ENCODE results near the gene CCDC187. TPM values are rescaled to one million over a fixed set of nuclear protein-coding genes. Genes with fewer than 3 reads are reported as not detected.

The CCDC187 gene
- total RNA-seq, 2 experiments from 2014 or later: 0.07 TPM; not detected in 1

GRCh38 chr9:136278894-136279293 lies 25.0 kb downstream of the CCDC187 start:
- H3K36me3 Mint-ChIP-seq (ENCODE audit: low read depth): no peaks in the 10 kb centered on the region

GRCh38 chr9:136278221-136278620 lies 25.7 kb downstream of the CCDC187 start:
- DNase-seq (no peak), ATAC-seq (no peak)
- no peaks in the 10 kb centered on the region for H3K4me1 Mint-ChIP-seq (ENCODE audit: low read depth)
- ChIA-PET POLR2A (interaction anchor here (0.8 kb wide), 1 partner anchor 143 kb away, joined by 3 read pairs; no protein-coding TSS in a partner anchor), CTCF (interaction anchor here (1.1 to 1.6 kb wide), 2 partner anchors 11 to 108 kb away, joined by 4 to 6 read pairs; no protein-coding TSS in a partner anchor)
- H3K9me3 Mint-ChIP-seq: no peaks in the 10 kb centered on the region
- intact Hi-C loops (cut with micrococcal nuclease): no loop called here
- H3K36me3 Mint-ChIP-seq (ENCODE audit: low read depth): no peaks in the 10 kb centered on the region
- TF ChIP-seq CTCF (IDR thresholded peaks at IDR 0.05): no peak
- H3K27me3 Mint-ChIP-seq: no peaks in the 10 kb centered on the region
- no peak overlapping the region for H3K4me3 Mint-ChIP-seq
- no peak overlapping the region for H3K27ac Mint-ChIP-seq

More at GRCh38 chr9:136278894-136279293, 25.0 kb downstream of the CCDC187 start:
- ChIA-PET CTCF (interaction anchor here (1.1 to 1.6 kb wide), 2 partner anchors 12 to 108 kb away, joined by 4 to 6 read pairs; no protein-coding TSS in a partner anchor), POLR2A (interaction anchor here (0.8 kb wide), 1 partner anchor 143 kb away, joined by 3 read pairs; no protein-coding TSS in a partner anchor)
- H3K4me3 Mint-ChIP-seq: no peak overlapping the region
- no peaks in the 10 kb centered on the region for H3K27me3 Mint-ChIP-seq
- intact Hi-C loops (cut with micrococcal nuclease): no loop called here
- H3K9me3 Mint-ChIP-seq: no peaks in the 10 kb centered on the region
- no peak for DNase-seq
- H3K27ac Mint-ChIP-seq: no peak overlapping the region
- no peak for ATAC-seq
- TF ChIP-seq CTCF (IDR thresholded peaks at IDR 0.05): no peak
- peaks cover 3% of the 10 kb centered on the region for H3K4me1 Mint-ChIP-seq (ENCODE audit: low read depth)

GRCh38 chr9:136277746-136278145 lies 26.1 kb downstream of the CCDC187 start:
- Mint-ChIP-seq H3K9me3 (no peaks in the 10 kb centered on the region), H3K4me1 (ENCODE audit: low read depth) (no peaks in the 10 kb centered on the region), H3K27ac (no peak overlapping the region), H3K4me3 (no peak overlapping the region), H3K27me3 (no peaks in the 10 kb centered on the region), H3K36me3 (ENCODE audit: low read depth) (no peaks in the 10 kb centered on the region)
- CTCF ChIA-PET: interaction anchor here (1.6 kb wide), 1 partner anchor 107 kb away, joined by 6 read pairs; no protein-coding TSS in a partner anchor
- DNase-seq: no peak
- TF ChIP-seq CTCF (IDR thresholded peaks at IDR 0.05): no peak
- no peak for ATAC-seq
- POLR2A ChIA-PET: no interaction called here
- intact Hi-C loops (cut with micrococcal nuclease): no loop called here

GRCh38 chr9:136276716-136277115 lies 27.2 kb downstream of the CCDC187 start:
- Mint-ChIP-seq H3K36me3 (ENCODE audit: low read depth) (no peaks in the 10 kb centered on the region), H3K27ac (no peak overlapping the region), H3K27me3 (no peaks in the 10 kb centered on the region), H3K9me3 (no peaks in the 10 kb centered on the region), H3K4me3 (no peak overlapping the region), H3K4me1 (ENCODE audit: low read depth) (no peaks in the 10 kb centered on the region)
- CTCF ChIA-PET: no interaction called here
- POLR2A ChIA-PET: no interaction called here
- intact Hi-C loops (cut with micrococcal nuclease): no loop called here
- no peak for TF ChIP-seq CTCF (IDR thresholded peaks at IDR 0.05)
- ATAC-seq (no peak), DNase-seq (no peak)

GRCh38 chr9:136275655-136276429 lies 28.1 kb downstream of the CCDC187 start:
- POLR2A ChIA-PET: interaction anchor here (0.6 kb wide), 1 partner anchor 9 kb away, joined by 3 read pairs; no protein-coding TSS in a partner anchor
- H3K27ac Mint-ChIP-seq: no peak overlapping the region
- H3K4me3 Mint-ChIP-seq: no peak overlapping the region
- intact Hi-C loops (cut with micrococcal nuclease): no loop called here
- TF ChIP-seq CTCF (IDR thresholded peaks at IDR 0.05): no peak
- no peaks in the 10 kb centered on the region for H3K36me3 Mint-ChIP-seq (ENCODE audit: low read depth)
- H3K4me1 Mint-ChIP-seq (ENCODE audit: low read depth): no peaks in the 10 kb centered on the region
- CTCF ChIA-PET: no interaction called here
- H3K9me3 Mint-ChIP-seq: no peaks in the 10 kb centered on the region
- no peak for DNase-seq
- H3K27me3 Mint-ChIP-seq: no peaks in the 10 kb centered on the region
- ATAC-seq: no peak
